K562 (cell line): ENCODE measurements around the gene UMAD1. TPM values are rescaled to one million over a fixed set of nuclear protein-coding genes. Genes with fewer than 3 reads are reported as not detected.

Experiments
- ATAC-seq: fragments of 200-7000 bp; cut with Tn5 transposase; 3 replicates; pipeline ENCODE4 v1.9.1; 2020; ENCODE audit warnings: moderate library complexity
- BruUV-seq: library from RNA; stranded (reverse); fragments of 400-500 nt; replicated peaks from 2 replicates; lab custom pipeline; 2021; lab: Mats Ljungman, UMichigan
- CTCF ChIA-PET: fragments of 300-600 bp; formaldehyde crosslinking; extraction: SDS; loops from one replicate; lab custom pipeline; 2021; ENCODE audit warnings: low intra/inter-chr PET ratio; lab: Yijun Ruan, JAX
- POLR2A ChIA-PET: fragments of 300-600, 350-650 bp; sonication (Branson Sonifier 250); formaldehyde crosslinking; extraction: SDS; loops from one replicate; lab custom pipeline; 2021; ENCODE audit warnings: antibody characterized with exemption, inconsistent platforms; lab: Yijun Ruan, JAX
- DNase-seq, 4 experiments: peaks; one replicate each; pipeline versions ENCODE4 v3.0.0 to v3.0.0-alpha.2; 2011 to 2018; ENCODE audit warnings: low spot score in 3 of 4, mixed read lengths in 3 of 4; ENCODE audit errors: extremely low read depth in 1 of 4
- FAIRE-seq: peaks from 2 replicates; lab custom pipeline; 2011; peaks lifted over from hg19 to GRCh38; lab: Jason Lieb, UNC
- H2AFZ ChIP-seq: 2 replicates; pipeline ENCODE4 v1.6.0; 2011; ENCODE audit warnings: low read depth, low read length, control low read depth, inconsistent platforms
- H3K27ac ChIP-seq: fragments of 200-600 bp; 3 replicates; pipeline ENCODE4 v1.8.0; 2011; ENCODE audit warnings: low read depth, mild to moderate bottlenecking, control low read depth, inconsistent platforms, low read length, moderate library complexity, mixed read lengths; ENCODE audit errors: extremely low read depth
- H3K27me3 ChIP-seq, 2 experiments: fragments of 300-600 bp in 1 of 2; 2 replicates in 1 of 2; 3 replicates in 1 of 2; pipeline versions ENCODE4 v1.6.0 to v1.8.0; 2011; ENCODE audit warnings: inconsistent platforms in 2 of 2, low read length in 2 of 2, mild to moderate bottlenecking in 1 of 2, mixed read lengths in 1 of 2, moderate library complexity in 1 of 2; ENCODE audit not compliant: control insufficient read depth in 2 of 2, insufficient read depth in 2 of 2
- H3K36me3 ChIP-seq: fragments of 300-600 bp; 3 replicates; pipeline ENCODE4 v1.8.0; 2011; ENCODE audit warnings: mild to moderate bottlenecking, low read length, inconsistent platforms; ENCODE audit not compliant: control insufficient read depth, insufficient read depth
- H3K4me1 ChIP-seq, 2 experiments: fragments of 200-600 bp in 1 of 2; replicated peaks in 1 of 2; 2 replicates in 1 of 2; 3 replicates in 1 of 2; pipeline versions ENCODE4 v1.5.1 to v1.8.0; 2011; ENCODE audit warnings: inconsistent platforms in 2 of 2, low read length in 2 of 2, mild to moderate bottlenecking in 1 of 2, mixed read lengths in 1 of 2, moderate library complexity in 1 of 2; ENCODE audit not compliant: control insufficient read depth in 2 of 2, insufficient read depth in 2 of 2
- H3K4me2 ChIP-seq: 2 replicates; pipeline ENCODE4 v1.6.1; 2011; ENCODE audit warnings: low read length, control low read depth, inconsistent platforms, mixed read lengths; ENCODE audit not compliant: insufficient read depth
- H3K4me3 ChIP-seq: fragments of 200-600 bp; sonication (generic), shearing (Covaris generic); 2 replicates; pipeline ENCODE4 v1.5.1; 2016; ENCODE audit warnings: control low read depth, inconsistent platforms
- H3K79me2 ChIP-seq: fragments of 200-600 bp; 3 replicates; pipeline ENCODE4 v1.8.0; 2011; ENCODE audit warnings: low read length, inconsistent platforms; ENCODE audit not compliant: control insufficient read depth, insufficient read depth
- H3K9ac ChIP-seq, 2 experiments: 2 replicates each; pipeline versions ENCODE4 v1.6.0 to v1.6.1; 2011; ENCODE audit warnings: low read depth in 2 of 2, low read length in 2 of 2, control low read depth in 1 of 2, inconsistent platforms in 1 of 2, mild to moderate bottlenecking in 1 of 2, mixed read lengths in 1 of 2; ENCODE audit not compliant: insufficient read depth in 1 of 2
- H3K9me1 ChIP-seq: one replicate; pipeline ENCODE4 v1.6.0; 2011; ENCODE audit warnings: inconsistent platforms, mild to moderate bottlenecking, low read length, moderate library complexity; ENCODE audit not compliant: control insufficient read depth, insufficient read depth
- H3K9me3 ChIP-seq: replicated peaks from 2 replicates; pipeline ENCODE4 v1.5.1; 2011; ENCODE audit warnings: low read depth, low read length, inconsistent platforms; ENCODE audit not compliant: control insufficient read depth, insufficient read depth
- H4K20me1 ChIP-seq: replicated peaks from 2 replicates; pipeline ENCODE4 v1.6.1; 2011; ENCODE audit warnings: low read length, inconsistent platforms, mixed read lengths; ENCODE audit not compliant: control insufficient read depth, insufficient read depth
- CBX8 ChIP-seq: fragments of 200-600 bp; sonication (generic); IDR thresholded peaks from 2 replicates; pipeline ENCODE4 v1.6.1; 2012; ENCODE audit warnings: borderline replicate concordance, mixed run types, low read depth, mild to moderate bottlenecking, moderate library complexity, mixed read lengths, low read length, control low read depth, inconsistent platforms; ENCODE audit not compliant: poor library complexity, severe bottlenecking; ENCODE audit errors: extremely low read depth
- CHCHD3 ChIP-seq: fragments of 250-450 bp; sonication (Bioruptor Pico); IDR thresholded peaks from 2 replicates; pipeline ENCODE4 v2.1.2; 2022; ENCODE audit warnings: mild to moderate bottlenecking
- HOXB6 ChIP-seq: fragments of 250-450 bp; sonication (Bioruptor Pico); IDR thresholded peaks from 2 replicates; pipeline ENCODE4 v1.5.1; 2022; ENCODE audit warnings: mild to moderate bottlenecking, borderline replicate concordance
- SAFB2 ChIP-seq: fragments of 200-400 bp; formaldehyde crosslinking; IDR thresholded peaks from 2 replicates; pipeline ENCODE4 v1.6.1; 2018; ENCODE audit warnings: borderline replicate concordance, low read length, low read depth, moderate library complexity; ENCODE audit not compliant: severe bottlenecking
- SAP30 ChIP-seq: fragments of 200-600 bp; sonication (generic); IDR thresholded peaks from 2 replicates; pipeline ENCODE4 v1.6.1; 2012; ENCODE audit warnings: borderline replicate concordance, low read depth, mild to moderate bottlenecking, moderate library complexity, low read length, control low read depth, inconsistent platforms; ENCODE audit not compliant: insufficient read depth, poor library complexity, severe bottlenecking
- SP1 ChIP-seq: sonication (generic); formaldehyde crosslinking; IDR thresholded peaks from 2 replicates; pipeline ENCODE4 v1.8.1; 2022; ENCODE audit warnings: mild to moderate bottlenecking, missing genetic modification reagents
- WGBS: fragments of 100-300 bp; shearing (Covaris generic); methylation state at CpG from one replicate; pipeline ENCODE4 v1.1.6; 2016; ENCODE audit warnings: low coverage, mixed read lengths; ENCODE audit not compliant: insufficient coverage; ENCODE audit errors: missing lambda C conversion rate; 5-methylcytosine and 5-hydroxymethylcytosine counted together
- in situ Hi-C: fragments of 300-500 bp; cut with MboI; formaldehyde crosslinking; loops from 4 replicates; pipeline ENCODE4 v1.15.0; 2018; ENCODE audit warnings: inconsistent platforms, mixed read lengths
- intact Hi-C: fragments of 100-400 bp; cut with micrococcal nuclease; formaldehyde crosslinking; loops from 2 replicates; pipeline ENCODE4 v1.14.2; 2022
- polyA plus RNA-seq, 8 experiments: library from polyadenylated mRNA; depleted of rRNA in 4 of 8; stranded (reverse) in 5 of 8; unstranded in 3 of 8; fragments of >200 nt; fragmentation: Nextera tagmentation in 2 of 8; fragmentation: Illumina TruSeq in 1 of 8; extraction: Ambion mirVana in 2 of 8; extraction: Trizol in 1 of 8; gene quantifications; 2 replicates each; pipeline versions ENCODE4 v1.2.1 to v1.2.3, GENCODE V29; 2011 to 2014; ENCODE audit warnings: inconsistent platforms in 1 of 8, missing spikeins in 1 of 8
- total RNA-seq, 7 experiments: library from RNA; depleted of rRNA in 6 of 7; stranded (reverse); fragments of >200 nt in 6 of 7; fragmentation: Illumina TruSeq in 2 of 7; extraction: Trizol in 2 of 7; gene quantifications; 2 replicates each; pipeline versions ENCODE4 v1.2.1 to v1.2.3, GENCODE V29; 2011 to 2021; ENCODE audit warnings: low replicate concordance in 1 of 7
- TF ChIP-seq, protein P1 (sequence below): sonication (generic); formaldehyde crosslinking; IDR thresholded peaks from 2 replicates; pipeline ENCODE4 v1.8.0; 2022; ENCODE audit warnings: missing genetic modification reagents, mild to moderate bottlenecking, borderline replicate concordance
- TF ChIP-seq, protein P2 (sequence below): fragments of 250-450 bp; sonication (Bioruptor Pico); IDR thresholded peaks from 2 replicates; pipeline ENCODE4 v1.8.0; 2022; ENCODE audit warnings: inconsistent platforms
- TF ChIP-seq, protein P3 (sequence below): sonication (generic); formaldehyde crosslinking; IDR thresholded peaks from 2 replicates; pipeline ENCODE4 v1.8.0; 2022; ENCODE audit warnings: missing genetic modification reagents, mild to moderate bottlenecking, moderate library complexity, borderline replicate concordance
- TF ChIP-seq, protein P4 (sequence below): sonication (generic); formaldehyde crosslinking; IDR thresholded peaks from 2 replicates; pipeline ENCODE4 v1.8.0; 2023; ENCODE audit warnings: mild to moderate bottlenecking, missing genetic modification reagents
- TF ChIP-seq, protein P5 (sequence below): IDR thresholded peaks from 2 replicates; pipeline ENCODE4 v1.6.1; 2011; ENCODE audit not compliant: insufficient read length; ENCODE audit errors: extremely low read depth

UMAD1 gene
- total and polyA plus RNA-seq, 9 of the 15 experiments (the other 6 are each of a cell fraction or from before 2014, with no cell fraction given) = 9.0 to 26.7 (median 13.3) TPM

GRCh38 chr7:7688310-7688709 is 47.8 kb downstream of the UMAD1 start (continued):
- TF ChIP-seq, protein P1, sequence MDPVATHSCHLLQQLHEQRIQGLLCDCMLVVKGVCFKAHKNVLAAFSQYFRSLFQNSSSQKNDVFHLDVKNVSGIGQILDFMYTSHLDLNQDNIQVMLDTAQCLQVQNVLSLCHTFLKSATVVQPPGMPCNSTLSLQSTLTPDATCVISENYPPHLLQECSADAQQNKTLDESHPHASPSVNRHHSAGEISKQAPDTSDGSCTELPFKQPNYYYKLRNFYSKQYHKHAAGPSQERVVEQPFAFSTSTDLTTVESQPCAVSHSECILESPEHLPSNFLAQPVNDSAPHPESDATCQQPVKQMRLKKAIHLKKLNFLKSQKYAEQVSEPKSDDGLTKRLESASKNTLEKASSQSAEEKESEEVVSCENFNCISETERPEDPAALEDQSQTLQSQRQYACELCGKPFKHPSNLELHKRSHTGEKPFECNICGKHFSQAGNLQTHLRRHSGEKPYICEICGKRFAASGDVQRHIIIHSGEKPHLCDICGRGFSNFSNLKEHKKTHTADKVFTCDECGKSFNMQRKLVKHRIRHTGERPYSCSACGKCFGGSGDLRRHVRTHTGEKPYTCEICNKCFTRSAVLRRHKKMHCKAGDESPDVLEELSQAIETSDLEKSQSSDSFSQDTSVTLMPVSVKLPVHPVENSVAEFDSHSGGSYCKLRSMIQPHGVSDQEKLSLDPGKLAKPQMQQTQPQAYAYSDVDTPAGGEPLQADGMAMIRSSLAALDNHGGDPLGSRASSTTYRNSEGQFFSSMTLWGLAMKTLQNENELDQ (CRISPR knock-in tag) = no peak

DNA sequence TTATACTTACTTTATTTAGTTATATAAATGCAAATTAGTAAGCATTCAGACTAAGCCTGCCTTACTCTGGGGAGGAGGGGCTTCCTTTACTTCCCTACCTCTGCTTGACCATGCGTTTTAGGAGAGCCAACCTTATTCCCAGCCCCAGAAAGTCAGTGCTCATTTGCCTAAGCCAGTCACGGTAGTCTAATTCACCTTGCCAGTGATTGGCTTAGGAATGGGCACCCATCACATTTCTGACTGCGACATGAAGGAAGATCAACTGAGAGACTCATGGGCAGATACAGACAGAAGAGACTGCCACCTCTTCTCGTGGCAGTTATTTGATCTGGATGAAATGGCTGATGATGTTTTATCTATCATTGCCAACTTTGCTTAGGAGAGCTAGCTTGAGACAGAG is 48.4 kb downstream of the UMAD1 start:
- intact Hi-C loops = loop anchor here (10.0 kb wide), 1 partner anchor 286 kb away; no protein-coding TSS in a partner anchor
- Histone ChIP-seq H4K20me1 (no peaks in the 10 kb centered on the region), H3K9ac (no peak overlapping the region), H2AFZ (no peak overlapping the region), H3K27ac (no peak overlapping the region), H3K4me1 (peaks cover 0 to 8% of the 10 kb centered on the region in 2 experiments; a peak in 2 of 5 replicates), H3K4me2 (no peak overlapping the region), H3K36me3 (no peaks in the 10 kb centered on the region), H3K27me3 (no peaks in the 10 kb centered on the region), H3K9me1 (no peaks in the 10 kb centered on the region), H3K79me2 (no peaks in the 10 kb centered on the region), H3K4me3 (no peak overlapping the region), H3K9me3 (no peaks in the 10 kb centered on the region)
- FAIRE-seq (no peak), ATAC-seq (no peak), DNase-seq (no peak)
- WGBS = 55% methylated on average over 4 of the region's 4 CpGs
- ChIA-PET POLR2A (interaction anchor here (0.9 to 1.2 kb wide), 3 partner anchors 8 to 152 kb away, joined by 3 to 4 read pairs (median 3); no protein-coding TSS in a partner anchor), CTCF (interaction anchor here (0.6 kb wide), 1 partner anchor 399 kb away, joined by 3 read pairs; no protein-coding TSS in a partner anchor)
- BruUV-seq = no TSS peak
- in situ Hi-C loops = no loop called here
- TF ChIP-seq, protein P2, sequence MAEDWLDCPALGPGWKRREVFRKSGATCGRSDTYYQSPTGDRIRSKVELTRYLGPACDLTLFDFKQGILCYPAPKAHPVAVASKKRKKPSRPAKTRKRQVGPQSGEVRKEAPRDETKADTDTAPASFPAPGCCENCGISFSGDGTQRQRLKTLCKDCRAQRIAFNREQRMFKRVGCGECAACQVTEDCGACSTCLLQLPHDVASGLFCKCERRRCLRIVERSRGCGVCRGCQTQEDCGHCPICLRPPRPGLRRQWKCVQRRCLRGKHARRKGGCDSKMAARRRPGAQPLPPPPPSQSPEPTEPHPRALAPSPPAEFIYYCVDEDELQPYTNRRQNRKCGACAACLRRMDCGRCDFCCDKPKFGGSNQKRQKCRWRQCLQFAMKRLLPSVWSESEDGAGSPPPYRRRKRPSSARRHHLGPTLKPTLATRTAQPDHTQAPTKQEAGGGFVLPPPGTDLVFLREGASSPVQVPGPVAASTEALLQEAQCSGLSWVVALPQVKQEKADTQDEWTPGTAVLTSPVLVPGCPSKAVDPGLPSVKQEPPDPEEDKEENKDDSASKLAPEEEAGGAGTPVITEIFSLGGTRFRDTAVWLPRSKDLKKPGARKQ (CRISPR knock-in tag) = no peak
- TF ChIP-seq CHCHD3 (CRISPR knock-in tag) = no peak
- no peak for TF ChIP-seq SP1
- no peak for TF ChIP-seq SAFB2
- TF ChIP-seq, protein P3, sequence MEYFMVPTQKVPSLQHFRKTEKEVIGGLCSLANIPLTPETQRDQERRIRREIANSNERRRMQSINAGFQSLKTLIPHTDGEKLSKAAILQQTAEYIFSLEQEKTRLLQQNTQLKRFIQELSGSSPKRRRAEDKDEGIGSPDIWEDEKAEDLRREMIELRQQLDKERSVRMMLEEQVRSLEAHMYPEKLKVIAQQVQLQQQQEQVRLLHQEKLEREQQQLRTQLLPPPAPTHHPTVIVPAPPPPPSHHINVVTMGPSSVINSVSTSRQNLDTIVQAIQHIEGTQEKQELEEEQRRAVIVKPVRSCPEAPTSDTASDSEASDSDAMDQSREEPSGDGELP (CRISPR knock-in tag) = no peak
- no peak for TF ChIP-seq HOXB6 (CRISPR knock-in tag)
- TF ChIP-seq, protein P4, sequence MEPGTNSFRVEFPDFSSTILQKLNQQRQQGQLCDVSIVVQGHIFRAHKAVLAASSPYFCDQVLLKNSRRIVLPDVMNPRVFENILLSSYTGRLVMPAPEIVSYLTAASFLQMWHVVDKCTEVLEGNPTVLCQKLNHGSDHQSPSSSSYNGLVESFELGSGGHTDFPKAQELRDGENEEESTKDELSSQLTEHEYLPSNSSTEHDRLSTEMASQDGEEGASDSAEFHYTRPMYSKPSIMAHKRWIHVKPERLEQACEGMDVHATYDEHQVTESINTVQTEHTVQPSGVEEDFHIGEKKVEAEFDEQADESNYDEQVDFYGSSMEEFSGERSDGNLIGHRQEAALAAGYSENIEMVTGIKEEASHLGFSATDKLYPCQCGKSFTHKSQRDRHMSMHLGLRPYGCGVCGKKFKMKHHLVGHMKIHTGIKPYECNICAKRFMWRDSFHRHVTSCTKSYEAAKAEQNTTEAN (CRISPR knock-in tag) = no peak
- TF ChIP-seq, protein P5, sequence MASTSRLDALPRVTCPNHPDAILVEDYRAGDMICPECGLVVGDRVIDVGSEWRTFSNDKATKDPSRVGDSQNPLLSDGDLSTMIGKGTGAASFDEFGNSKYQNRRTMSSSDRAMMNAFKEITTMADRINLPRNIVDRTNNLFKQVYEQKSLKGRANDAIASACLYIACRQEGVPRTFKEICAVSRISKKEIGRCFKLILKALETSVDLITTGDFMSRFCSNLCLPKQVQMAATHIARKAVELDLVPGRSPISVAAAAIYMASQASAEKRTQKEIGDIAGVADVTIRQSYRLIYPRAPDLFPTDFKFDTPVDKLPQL = no peak
- no peak for TF ChIP-seq CBX8
- no peak for TF ChIP-seq SAP30
